B cell (primary cell): ENCODE results near the gene IL17B. TPM values are rescaled to one million over a fixed set of nuclear protein-coding genes. Genes with fewer than 3 reads are reported as not detected.

Source experiments
- ATAC-seq: fragments of 200-7000 bp; cut with Tn5 transposase; one replicate; pipeline ENCODE4 v1.10.0; 2021; ENCODE audit warnings: low read depth, mild to moderate bottlenecking, moderate number of reproducible peaks, moderate library complexity
- CTCF ChIA-PET: fragments of 350-600 bp; sonication (Branson Sonifier 250); formaldehyde crosslinking; loops from one replicate; lab custom pipeline; 2021; ENCODE audit warnings: antibody characterized with exemption, inconsistent platforms; lab: Charles Lee
- POLR2A ChIA-PET: fragments of 350-600 bp; sonication (Branson Sonifier 250); formaldehyde crosslinking; loops from one replicate; lab custom pipeline; 2021; ENCODE audit warnings: antibody characterized with exemption; lab: Charles Lee
- DNase-seq: peaks from one replicate; pipeline ENCODE4 v3.0.0; 2013
- H2AFZ ChIP-seq: 2 replicates; pipeline ENCODE4 v1.6.1; 2012; ENCODE audit warnings: mild to moderate bottlenecking, low read depth, low read length; ENCODE audit not compliant: insufficient read depth, poor library complexity, severe bottlenecking
- H3K27ac ChIP-seq, 2 donors: 1 replicate in 1 of 2; 2 replicates in 1 of 2; pipeline ENCODE4 v1.5.1; 2012 to 2013; ENCODE audit warnings: low read length in 2 of 2, mild to moderate bottlenecking in 2 of 2, moderate library complexity in 1 of 2
- H3K27me3 ChIP-seq, 4 experiments: fragments of 200-600 bp in 1 of 4; sonication (generic) in 1 of 4; replicated peaks in 1 of 4; 1 replicate in 2 of 4; 2 replicates in 2 of 4; pipeline versions ENCODE4 v1.6.1 to v1.7.0; 2013 to 2016; ENCODE audit warnings: low read length in 3 of 4, mild to moderate bottlenecking in 2 of 4, mixed read lengths in 1 of 4, moderate library complexity in 1 of 4; ENCODE audit not compliant: insufficient read depth in 4 of 4, control insufficient read depth in 3 of 4; ENCODE audit errors: control extremely low read depth in 1 of 4
- H3K36me3 ChIP-seq, 2 experiments: replicated peaks in 1 of 2; 1 replicate in 1 of 2; 2 replicates in 1 of 2; pipeline versions ENCODE4 v1.6.1 to v1.7.1; 2013; ENCODE audit warnings: low read length in 1 of 2; ENCODE audit not compliant: insufficient read depth in 2 of 2, control insufficient read depth in 1 of 2; ENCODE audit errors: control extremely low read depth in 1 of 2, extremely low read depth in 1 of 2
- H3K4me1 ChIP-seq, 2 donors: fragments of 200-600 bp in 1 of 2; sonication (generic) in 1 of 2; 1 replicate in 1 of 2; 2 replicates in 1 of 2; pipeline versions ENCODE4 v1.5.1 to v1.6.1; 2013 to 2017; ENCODE audit warnings: low read length in 2 of 2; ENCODE audit not compliant: control insufficient read depth in 2 of 2, insufficient read depth in 2 of 2
- H3K4me2 ChIP-seq: replicated peaks from 2 replicates; pipeline ENCODE3; 2012; ENCODE audit warnings: mild to moderate bottlenecking, low read depth, low read length; ENCODE audit not compliant: poor library complexity, severe bottlenecking
- H3K4me3 ChIP-seq, 5 experiments: fragments of 200-600 bp in 1 of 5; sonication (generic) in 1 of 5; 1 replicate in 3 of 5; 2 replicates in 2 of 5; pipeline versions ENCODE4 v1.5.1 to v1.7.0; 2011 to 2016; ENCODE audit warnings: low read length in 4 of 5, mild to moderate bottlenecking in 4 of 5, low read depth in 2 of 5, control low read depth in 1 of 5, moderate library complexity in 1 of 5; ENCODE audit not compliant: insufficient read depth in 1 of 5; ENCODE audit errors: control extremely low read depth in 1 of 5, extremely low read depth in 1 of 5
- H3K79me2 ChIP-seq: fragments of 200-600 bp; sonication (generic); one replicate; pipeline ENCODE4 v1.6.0; 2016; ENCODE audit warnings: low read length; ENCODE audit not compliant: control insufficient read depth, insufficient read depth
- H3K9ac ChIP-seq: fragments of 200-600 bp; sonication (generic); 2 replicates; pipeline ENCODE4 v1.6.1; 2017; ENCODE audit warnings: mild to moderate bottlenecking, low read length, moderate library complexity
- H3K9me3 ChIP-seq, 3 donors: one replicate each; pipeline versions ENCODE4 v1.6.1 to v1.7.1; 2013; ENCODE audit warnings: low read length in 2 of 3; ENCODE audit not compliant: control insufficient read depth in 2 of 3, insufficient read depth in 1 of 3; ENCODE audit errors: control extremely low read depth in 1 of 3
- H4K20me1 ChIP-seq: 2 replicates; pipeline ENCODE4 v1.6.0; 2012; ENCODE audit warnings: mild to moderate bottlenecking, low read length; ENCODE audit not compliant: insufficient read depth, control insufficient read depth, poor library complexity, severe bottlenecking
- H3K27ac Mint-ChIP-seq: one replicate; pipeline ENCODE4 v1.8.0; 2021; ENCODE audit warnings: mixed read lengths
- H3K27me3 Mint-ChIP-seq: one replicate; pipeline ENCODE4 v1.8.0; 2021; ENCODE audit warnings: mixed read lengths
- H3K4me1 Mint-ChIP-seq: one replicate; pipeline ENCODE4 v1.8.0; 2021; ENCODE audit warnings: mixed read lengths
- H3K4me3 Mint-ChIP-seq: one replicate; pipeline ENCODE4 v1.8.0; 2021; ENCODE audit warnings: mixed read lengths
- H3K9me3 Mint-ChIP-seq: one replicate; pipeline ENCODE4 v1.8.0; 2022; ENCODE audit warnings: mixed read lengths; ENCODE audit not compliant: insufficient read depth
- CTCF ChIP-seq: fragments of 200-600 bp; IDR thresholded peaks from one replicate; pipeline ENCODE4 v1.8.0; 2022; ENCODE audit warnings: antibody characterized with exemption, mild to moderate bottlenecking
- EZH2 ChIP-seq: IDR thresholded peaks from 2 replicates; pipeline ENCODE4 v1.6.1; 2012; ENCODE audit warnings: borderline replicate concordance, low read depth, mild to moderate bottlenecking, moderate library complexity, low read length; ENCODE audit not compliant: insufficient read depth, poor library complexity, severe bottlenecking
- WGBS: methylation state at CpG from one replicate; pipeline ENCODE4 v1.1.5; 2013; ENCODE audit warnings: missing lambda C conversion rate; ENCODE audit not compliant: insufficient coverage; 5-methylcytosine and 5-hydroxymethylcytosine counted together
- intact Hi-C: fragments of 100-400 bp; cut with micrococcal nuclease; formaldehyde crosslinking; loops from one replicate; pipeline ENCODE4 v1.10.0; 2022
- polyA plus RNA-seq: library from polyadenylated mRNA; depleted of rRNA; stranded (reverse); fragments of >200 nt; gene quantifications from 2 replicates; pipeline ENCODE4 v1.2.3, GENCODE V29; 2012
- total RNA-seq, 2 donors: library from RNA; stranded (reverse); fragments of 120-200 nt in 1 of 2; gene quantifications; 1 replicate in 1 of 2; 2 replicates in 1 of 2; pipeline versions ENCODE4 v1.2.3 to v1.2.4, GENCODE V29; 2013 to 2022

IL17B gene
- total and polyA plus RNA-seq, 2 donors (not counting 1 experiment from before 2014, with no cell fraction given), result not detected

- no peaks in the 10 kb centered on the region for H3K4me1 ChIP-seq
- no peak overlapping the region for H2AFZ ChIP-seq
- no peaks in the 10 kb centered on the region for H3K9me3 ChIP-seq
- ATAC-seq, result no peak
- Mint-ChIP-seq H3K9me3 (no peaks in the 10 kb centered on the region), H3K27me3 (peaks cover 26% of the 10 kb centered on the region), H3K4me1 (no peaks in the 10 kb centered on the region), H3K27ac (no peak overlapping the region), H3K4me3 (no peak overlapping the region)
- no peak overlapping the region for H3K9ac ChIP-seq
- H3K27ac ChIP-seq, result no peak overlapping the region
- H3K36me3 ChIP-seq, result no peaks in the 10 kb centered on the region
- 62% methylated on average over 10 of the region's 13 CpGs for WGBS
- no peak for DNase-seq
- intact Hi-C loops, result no loop called here
- ChIA-PET POLR2A (interaction anchor here (0.6 kb wide), 1 partner anchor 1268 kb away, joined by 10 read pairs; no protein-coding TSS in a partner anchor), CTCF (interaction anchor here (1.5 kb wide), 1 partner anchor 20 kb away, joined by 3 read pairs; no protein-coding TSS in a partner anchor)
- no peaks in the 10 kb centered on the region for H3K79me2 ChIP-seq
- no peak for TF ChIP-seq CTCF
- no peak for TF ChIP-seq EZH2
- no peak overlapping the region for H3K4me3 ChIP-seq
- H4K20me1 ChIP-seq, result no peaks in the 10 kb centered on the region
- peaks cover 0 to 7% (median 1%) of the 10 kb centered on the region in 4 experiments for H3K27me3 ChIP-seq
- H3K4me2 ChIP-seq, result no peak overlapping the region
Observed at GRCh38 chr5:149419859-149420544, 40.9 kb upstream of the IL17B start.

DNA sequence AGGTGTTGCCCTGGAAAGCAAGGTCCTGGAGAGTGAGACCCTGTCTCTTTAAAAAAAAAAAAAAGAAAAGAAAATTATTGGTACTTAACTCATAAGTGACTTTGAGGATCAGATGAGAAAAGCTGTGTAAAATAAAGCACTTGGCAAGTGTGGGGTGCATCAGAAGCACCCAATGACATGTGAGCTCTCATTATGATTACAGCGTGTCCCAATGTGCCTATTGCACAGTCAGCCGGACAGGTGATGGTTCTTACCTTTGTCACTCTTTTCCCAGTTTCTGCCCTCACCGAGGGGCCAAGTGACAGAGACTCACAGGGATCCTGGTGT lies 40.4 kb upstream of the IL17B start:
- intact Hi-C loops, result no loop called here
- no peak overlapping the region for H3K4me2 ChIP-seq
- CTCF ChIA-PET, result interaction anchor here (1.5 kb wide), 1 partner anchor 20 kb away, joined by 3 read pairs; no protein-coding TSS in a partner anchor

More for the DNA sequence above, 40.4 kb upstream of the IL17B start:
- Histone ChIP-seq H3K27ac (no peak overlapping the region), H3K4me3 (no peak overlapping the region), H3K79me2 (no peaks in the 10 kb centered on the region), H4K20me1 (no peaks in the 10 kb centered on the region), H3K27me3 (peaks cover 0 to 5% (median 1%) of the 10 kb centered on the region in 4 experiments), H3K36me3 (no peaks in the 10 kb centered on the region), H3K9me3 (no peaks in the 10 kb centered on the region), H3K9ac (no peak overlapping the region), H3K4me1 (no peaks in the 10 kb centered on the region), H2AFZ (no peak overlapping the region)
- ATAC-seq (no peak), DNase-seq (no peak)
- WGBS, result 92% methylated on average over 3 of the region's 3 CpGs
- peaks cover 23% of the 10 kb centered on the region for H3K27me3 Mint-ChIP-seq
- POLR2A ChIA-PET, result no interaction called here
- no peak overlapping the region for H3K27ac Mint-ChIP-seq
- no peak overlapping the region for H3K4me3 Mint-ChIP-seq
- H3K9me3 Mint-ChIP-seq, result no peaks in the 10 kb centered on the region
- no peaks in the 10 kb centered on the region for H3K4me1 Mint-ChIP-seq
- TF ChIP-seq EZH2 (no peak), CTCF (no peak)
